HepG2 (cell line): Measurements from ENCODE around the gene NPHP4. TPM values are rescaled to one million over a fixed set of nuclear protein-coding genes. Genes with fewer than 3 reads are reported as not detected.

Experiments used
- ATAD3A ChIP-seq: sonication (generic); formaldehyde crosslinking; IDR thresholded peaks from 2 replicates; pipeline ENCODE4 v1.4.0; 2020; ENCODE audit warnings: missing genetic modification reagents
- HNF1A ChIP-seq, 2 experiments: sonication (generic) in 1 of 2; formaldehyde crosslinking in 1 of 2; IDR thresholded peaks; 2 replicates each; pipeline versions ENCODE4 v1.4.0 to v1.6.1; 2016 to 2020; ENCODE audit warnings: borderline replicate concordance in 1 of 2, low read depth in 1 of 2, mild to moderate bottlenecking in 1 of 2, missing genetic modification reagents in 1 of 2
- MXI1 ChIP-seq: IDR thresholded peaks from 3 replicates; pipeline ENCODE4 v1.6.1; 2012; ENCODE audit warnings: low read depth, low read length, inconsistent platforms, borderline replicate concordance
- SAP130 ChIP-seq: IDR thresholded peaks from 2 replicates; pipeline ENCODE4 v1.6.1; 2016; ENCODE audit warnings: low read depth
- SNAPC5 ChIP-seq: sonication (generic); formaldehyde crosslinking; IDR thresholded peaks from 2 replicates; pipeline ENCODE4 v1.8.1; 2023; ENCODE audit warnings: mild to moderate bottlenecking, missing genetic modification reagents, borderline replicate concordance
- polyA plus RNA-seq, 8 experiments: library from polyadenylated mRNA; depleted of rRNA in 3 of 8; stranded (reverse) in 7 of 8; unstranded in 1 of 8; fragments of >200 nt; fragmentation: Illumina TruSeq in 4 of 8; extraction: Trizol in 4 of 8; gene quantifications; 2 replicates each; pipeline versions ENCODE4 v1.2.1 to v1.2.3, GENCODE V29; 2011 to 2016; ENCODE audit warnings: low read depth in 4 of 8, missing spikeins in 1 of 8, mixed read lengths in 1 of 8; ENCODE audit not compliant: insufficient read depth in 1 of 8
- total RNA-seq, 5 experiments: library from RNA; depleted of rRNA; stranded (reverse); fragments of >200 nt; fragmentation: Illumina TruSeq; extraction: Trizol; gene quantifications; 2 replicates each; pipeline ENCODE4 v1.2.3, GENCODE V29; 2016; ENCODE audit warnings: low read depth in 1 of 5
- TF ChIP-seq, protein P1 (sequence below): sonication (generic); formaldehyde crosslinking; conservative IDR thresholded peaks from 2 replicates; pipeline ENCODE4 v1.4.0; 2020; ENCODE audit warnings: mild to moderate bottlenecking, missing genetic modification reagents, moderate library complexity
- TF ChIP-seq, protein P2 (sequence below): sonication (generic); formaldehyde crosslinking; IDR thresholded peaks from 2 replicates; pipeline ENCODE4 v1.4.0; 2020; ENCODE audit warnings: missing genetic modification reagents

NPHP4 gene
- total and polyA plus RNA-seq, 2 of the 13 experiments (the other 11 are each of a cell fraction or from before 2014, with no cell fraction given), result 4.4 to 6.8 TPM

DNA sequence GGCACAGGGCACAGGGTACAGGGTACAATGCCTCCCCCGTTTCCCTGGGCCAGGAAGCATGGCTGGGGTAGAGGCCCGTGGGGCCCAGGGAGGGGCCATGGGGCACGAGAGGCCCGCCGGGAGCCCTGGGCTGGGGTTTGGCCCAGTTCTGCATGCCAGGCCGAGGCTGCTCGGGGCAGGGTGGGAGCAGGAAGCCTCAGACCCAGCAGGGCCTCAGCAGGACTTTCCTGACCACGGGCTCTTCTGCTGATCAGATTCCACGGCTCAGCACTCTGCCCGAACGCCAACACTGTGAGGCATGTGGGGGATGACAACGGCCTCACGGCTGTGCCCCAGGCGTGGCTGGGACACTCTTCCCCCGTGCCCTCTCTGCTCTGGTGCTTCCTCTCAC, 104.3 kb downstream of the NPHP4 start (continued):
- TF ChIP-seq, protein P1, sequence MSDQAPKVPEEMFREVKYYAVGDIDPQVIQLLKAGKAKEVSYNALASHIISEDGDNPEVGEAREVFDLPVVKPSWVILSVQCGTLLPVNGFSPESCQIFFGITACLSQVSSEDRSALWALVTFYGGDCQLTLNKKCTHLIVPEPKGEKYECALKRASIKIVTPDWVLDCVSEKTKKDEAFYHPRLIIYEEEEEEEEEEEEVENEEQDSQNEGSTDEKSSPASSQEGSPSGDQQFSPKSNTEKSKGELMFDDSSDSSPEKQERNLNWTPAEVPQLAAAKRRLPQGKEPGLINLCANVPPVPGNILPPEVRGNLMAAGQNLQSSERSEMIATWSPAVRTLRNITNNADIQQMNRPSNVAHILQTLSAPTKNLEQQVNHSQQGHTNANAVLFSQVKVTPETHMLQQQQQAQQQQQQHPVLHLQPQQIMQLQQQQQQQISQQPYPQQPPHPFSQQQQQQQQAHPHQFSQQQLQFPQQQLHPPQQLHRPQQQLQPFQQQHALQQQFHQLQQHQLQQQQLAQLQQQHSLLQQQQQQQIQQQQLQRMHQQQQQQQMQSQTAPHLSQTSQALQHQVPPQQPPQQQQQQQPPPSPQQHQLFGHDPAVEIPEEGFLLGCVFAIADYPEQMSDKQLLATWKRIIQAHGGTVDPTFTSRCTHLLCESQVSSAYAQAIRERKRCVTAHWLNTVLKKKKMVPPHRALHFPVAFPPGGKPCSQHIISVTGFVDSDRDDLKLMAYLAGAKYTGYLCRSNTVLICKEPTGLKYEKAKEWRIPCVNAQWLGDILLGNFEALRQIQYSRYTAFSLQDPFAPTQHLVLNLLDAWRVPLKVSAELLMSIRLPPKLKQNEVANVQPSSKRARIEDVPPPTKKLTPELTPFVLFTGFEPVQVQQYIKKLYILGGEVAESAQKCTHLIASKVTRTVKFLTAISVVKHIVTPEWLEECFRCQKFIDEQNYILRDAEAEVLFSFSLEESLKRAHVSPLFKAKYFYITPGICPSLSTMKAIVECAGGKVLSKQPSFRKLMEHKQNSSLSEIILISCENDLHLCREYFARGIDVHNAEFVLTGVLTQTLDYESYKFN (CRISPR knock-in tag), result no peak
- TF ChIP-seq HNF1A (IDR thresholded peaks at IDR 0.05; ENCODE audit: low read depth) (no peak), HNF1A (CRISPR knock-in tag; IDR thresholded peaks at IDR 0.05; ENCODE audit: borderline replicate concordance) (no peak), SNAPC5 (no peak), ATAD3A (no peak), MXI1 (no peak), SAP130 (CRISPR knock-in tag) (no peak)
- TF ChIP-seq, protein P2, sequence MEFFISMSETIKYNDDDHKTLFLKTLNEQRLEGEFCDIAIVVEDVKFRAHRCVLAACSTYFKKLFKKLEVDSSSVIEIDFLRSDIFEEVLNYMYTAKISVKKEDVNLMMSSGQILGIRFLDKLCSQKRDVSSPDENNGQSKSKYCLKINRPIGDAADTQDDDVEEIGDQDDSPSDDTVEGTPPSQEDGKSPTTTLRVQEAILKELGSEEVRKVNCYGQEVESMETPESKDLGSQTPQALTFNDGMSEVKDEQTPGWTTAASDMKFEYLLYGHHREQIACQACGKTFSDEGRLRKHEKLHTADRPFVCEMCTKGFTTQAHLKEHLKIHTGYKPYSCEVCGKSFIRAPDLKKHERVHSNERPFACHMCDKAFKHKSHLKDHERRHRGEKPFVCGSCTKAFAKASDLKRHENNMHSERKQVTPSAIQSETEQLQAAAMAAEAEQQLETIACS (CRISPR knock-in tag), result no peak
